Ascending aorta (tissue), 2 donors: ENCODE results near the gene OPN4. TPM values are rescaled to one million over a fixed set of nuclear protein-coding genes. Genes with fewer than 3 reads are reported as not detected.
A peak's percentile ranks its signal among the peaks of the same experiment; 100 is the strongest.

Experiments
- DNase-seq, 2 donors: peaks; one replicate each; pipeline ENCODE4 v3.0.0-alpha.2; 2019; ENCODE audit warnings: low spot score in 2 of 2
- H3K27ac ChIP-seq, 2 donors: fragments of 200-600 bp; sonication (generic); one replicate each; pipeline ENCODE4 v1.5.1; 2016 to 2017; ENCODE audit warnings: mild to moderate bottlenecking in 1 of 2
- H3K27me3 ChIP-seq: fragments of 200-600 bp; sonication (generic); one replicate; pipeline ENCODE4 v1.5.1; 2017
- H3K36me3 ChIP-seq, 2 donors: fragments of 200-600 bp; sonication (generic); one replicate each; pipeline ENCODE4 v1.5.1; 2016
- H3K4me1 ChIP-seq, 2 donors: fragments of 200-600 bp; sonication (generic); one replicate each; pipeline ENCODE4 v1.5.1; 2016 to 2017; ENCODE audit warnings: mild to moderate bottlenecking in 1 of 2
- H3K4me3 ChIP-seq, 2 donors: fragments of 200-600 bp; sonication (generic); one replicate each; pipeline ENCODE4 v1.5.1; 2016 to 2017; ENCODE audit warnings: mild to moderate bottlenecking in 1 of 2
- H3K9me3 ChIP-seq, 2 donors: fragments of 200-600 bp; sonication (generic); one replicate each; pipeline ENCODE4 v1.5.1; 2016
- CTCF ChIP-seq, 3 experiments: fragments of 200-600 bp in 2 of 3; fragments of 450-650 bp in 1 of 3; sonication (generic) in 2 of 3; IDR thresholded peaks; one replicate each; pipeline ENCODE4 v1.5.1; 2016 to 2019; ENCODE audit warnings: antibody characterized with exemption in 3 of 3, mild to moderate bottlenecking in 1 of 3, moderate library complexity in 1 of 3
- intact Hi-C: fragments of 100-400 bp; cut with DNase I; formaldehyde crosslinking; loops from one replicate; pipeline ENCODE4 v1.15.1; 2023
- total RNA-seq: library from RNA; depleted of rRNA; stranded (reverse); fragments of >200 nt; gene quantifications from one replicate; pipeline ENCODE4 v1.1.0, GENCODE V29; 2016

The OPN4 gene
- total RNA-seq, 1 donor from 2014 or later: not detected

- H3K4me1 ChIP-seq: peaks cover 21 to 69% of the 10 kb centered on the region in 2 donors
- no peaks in the 10 kb centered on the region for H3K9me3 ChIP-seq
Measured at GRCh38 chr10:86685416-86685815, 31.1 kb downstream of the OPN4 start.

DNA sequence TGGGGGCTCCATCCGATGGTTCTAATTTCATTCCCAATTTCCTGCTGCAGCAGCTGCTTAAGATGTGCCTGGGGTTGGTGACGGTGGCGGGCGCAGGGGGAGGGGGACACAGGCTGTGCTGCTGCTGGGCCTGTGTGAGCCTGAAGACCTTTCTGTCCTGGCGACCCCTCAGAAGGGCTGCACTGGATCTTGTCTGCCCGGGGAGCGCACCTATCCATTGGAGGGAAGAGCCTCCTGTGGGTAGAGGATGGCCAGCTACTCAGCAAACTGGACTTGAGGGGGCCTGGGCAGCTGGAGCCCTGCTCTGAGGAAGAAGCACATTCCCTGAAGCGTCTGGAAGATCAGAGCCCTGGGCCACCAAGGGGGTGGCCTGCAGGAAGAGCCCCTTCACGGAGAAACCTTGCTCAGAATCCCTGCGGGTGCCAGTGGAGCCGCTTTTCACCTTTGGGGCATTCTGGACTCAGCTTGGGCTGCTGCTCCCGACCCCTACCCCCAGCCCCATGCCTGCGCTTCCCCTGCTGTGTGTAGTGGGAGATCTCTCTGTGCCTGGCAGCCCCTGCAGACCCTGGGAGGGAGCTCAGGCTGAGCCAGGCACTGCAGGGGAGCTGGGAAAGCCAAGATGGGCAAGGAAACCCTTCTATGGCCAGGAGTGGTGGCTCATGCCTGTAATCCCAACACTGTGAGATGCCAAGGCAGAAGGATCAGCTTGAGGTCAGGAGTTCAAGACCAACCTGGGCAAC is 31.7 kb downstream of the OPN4 start:
- peak overlapping the region; percentile 78 to 81 for H3K27ac ChIP-seq
- H3K4me1 ChIP-seq: peaks cover 21 to 63% of the 10 kb centered on the region in 2 donors
- DNase-seq: no peak
- intact Hi-C loops: loop anchor here (2.0 kb wide), 1 partner anchor 43 kb away; no protein-coding TSS in a partner anchor
- no peak for TF ChIP-seq CTCF (IDR thresholded peaks at IDR 0.05)
- H3K36me3 ChIP-seq: peaks cover 23 to 33% of the 10 kb centered on the region in 2 donors
- H3K9me3 ChIP-seq: no peaks in the 10 kb centered on the region
- H3K4me3 ChIP-seq: no peak overlapping the region
- no peaks in the 10 kb centered on the region for H3K27me3 ChIP-seq

More at GRCh38 chr10:86685416-86685815, 31.1 kb downstream of the OPN4 start:
- Histone ChIP-seq H3K27me3 (no peaks in the 10 kb centered on the region), H3K36me3 (peaks cover 23 to 33% of the 10 kb centered on the region in 2 donors), H3K4me3 (no peak overlapping the region), H3K27ac (peak overlapping the region; percentile 78 to 81)
- TF ChIP-seq CTCF (IDR thresholded peaks at IDR 0.05): no peak
- no peak for DNase-seq
- intact Hi-C loops: no loop called here

DNA sequence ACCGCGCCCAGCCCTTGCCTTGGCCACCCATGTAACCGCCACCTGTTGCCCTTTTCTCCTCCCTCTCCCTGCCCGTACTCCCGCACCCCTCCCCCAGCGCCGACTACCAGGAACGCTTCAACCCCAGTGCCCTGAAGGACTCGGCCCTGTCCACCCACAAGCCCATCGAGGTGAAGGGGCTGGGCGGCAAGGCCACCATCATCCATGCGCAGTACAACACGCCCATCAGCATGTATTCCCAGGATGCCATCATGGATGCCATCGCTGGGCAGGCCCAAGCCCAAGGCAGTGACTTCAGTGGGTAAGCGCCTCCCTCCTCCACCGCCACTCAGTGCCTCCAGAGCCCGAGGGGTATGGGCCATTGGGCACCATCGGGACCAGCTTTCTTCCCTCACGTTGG is 32.6 kb downstream of the OPN4 start:
- Histone ChIP-seq H3K36me3 (peaks cover 15 to 25% of the 10 kb centered on the region in 2 donors), H3K4me1 (peaks cover 14 to 54% of the 10 kb centered on the region in 2 donors), H3K9me3 (no peaks in the 10 kb centered on the region), H3K27me3 (no peaks in the 10 kb centered on the region), H3K4me3 (no peak overlapping the region), H3K27ac (peak overlapping the region; percentile 44 to 78)
- DNase-seq: no peak
- TF ChIP-seq CTCF (IDR thresholded peaks at IDR 0.05): no peak
- intact Hi-C loops: loop anchor here (2.0 kb wide), 1 partner anchor 44 kb away; no protein-coding TSS in a partner anchor

DNA sequence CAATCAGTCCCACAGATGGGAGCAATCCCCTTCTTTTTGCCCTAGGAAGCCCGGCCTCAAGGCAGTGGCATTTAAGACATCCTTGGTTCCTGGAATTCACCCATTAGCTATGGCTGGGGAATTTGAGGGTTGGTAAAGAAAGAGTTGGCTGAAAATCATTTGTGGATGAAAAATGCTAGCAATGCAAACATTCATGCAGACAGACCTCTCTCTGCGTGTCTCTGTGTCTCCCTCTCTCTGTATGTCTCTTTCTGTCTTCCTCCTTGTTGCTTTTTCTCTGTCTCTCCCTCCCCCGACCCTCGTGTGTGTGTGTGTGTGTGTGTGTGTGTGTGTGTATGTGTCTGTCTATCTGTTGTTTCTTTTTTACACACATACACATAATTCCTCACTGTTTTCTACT is 33.4 kb downstream of the OPN4 start:
- peak overlapping the region; percentile 44 to 78 for H3K27ac ChIP-seq
- intact Hi-C loops: loop anchor here (1.0 to 2.0 kb wide), 2 partner anchors 45 to 213 kb away; no protein-coding TSS in a partner anchor

GRCh38 chr10:86688398-86688921 is 34.1 kb downstream of the OPN4 start:
- intact Hi-C loops: loop anchor here (1.0 kb wide), 1 partner anchor 212 kb away; no protein-coding TSS in a partner anchor
- H3K4me1 ChIP-seq: peaks cover 15 to 51% of the 10 kb centered on the region in 2 donors
- H3K36me3 ChIP-seq: peaks cover 21 to 26% of the 10 kb centered on the region in 2 donors
- H3K27ac ChIP-seq: peak overlapping the region in 1 of 2 donors; percentile 19
- H3K4me3 ChIP-seq: no peak overlapping the region
- no peaks in the 10 kb centered on the region for H3K27me3 ChIP-seq
- DNase-seq: peak in 1 of 2 donors; percentile 79
- TF ChIP-seq CTCF (IDR thresholded peaks at IDR 0.05): peak; percentile 73 to 94 (median 85)
- no peaks in the 10 kb centered on the region for H3K9me3 ChIP-seq

More for the DNA sequence above, 33.4 kb downstream of the OPN4 start:
- no peak for TF ChIP-seq CTCF (IDR thresholded peaks at IDR 0.05)
- Histone ChIP-seq H3K4me3 (no peak overlapping the region), H3K36me3 (peaks cover 16 to 24% of the 10 kb centered on the region in 2 donors), H3K9me3 (no peaks in the 10 kb centered on the region), H3K27me3 (no peaks in the 10 kb centered on the region), H3K4me1 (peaks cover 14 to 52% of the 10 kb centered on the region in 2 donors)
- DNase-seq: no peak
